Measurements from ENCODE around the gene WWTR1.

WWTR1 gene

DNA sequence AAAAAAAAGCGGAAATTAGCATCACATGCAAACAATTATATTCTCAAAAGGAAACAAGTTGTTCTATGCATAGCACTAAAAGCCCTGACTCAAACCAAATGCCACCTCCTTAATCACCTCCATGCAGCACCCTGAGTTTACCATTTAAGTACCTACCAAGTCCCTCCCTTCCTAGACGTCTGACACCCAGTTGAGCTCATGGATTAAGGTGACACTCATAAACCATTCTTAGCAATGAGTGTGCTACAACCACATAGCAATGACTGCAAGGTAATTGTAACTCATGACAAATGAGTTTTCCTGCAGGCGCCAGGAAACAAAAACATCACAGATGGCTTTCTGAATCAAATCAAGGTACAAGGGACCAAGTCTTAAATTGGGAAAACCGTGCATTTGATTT lies 32.0 kb downstream of the WWTR1 start:
- no peak for DNase-seq (ENCODE audit: extremely low read depth in 1 of 2, low read depth in 1 of 2)

GRCh38 chr3:149623824-149624223 lies 34.0 kb downstream of the WWTR1 start:
- no peak for DNase-seq (ENCODE audit: extremely low read depth in 1 of 2, low read depth in 1 of 2)

GRCh38 chr3:149621218-149622005 lies 36.4 kb downstream of the WWTR1 start:
- no peak for DNase-seq (ENCODE audit: extremely low read depth in 1 of 2, low read depth in 1 of 2)

DNA sequence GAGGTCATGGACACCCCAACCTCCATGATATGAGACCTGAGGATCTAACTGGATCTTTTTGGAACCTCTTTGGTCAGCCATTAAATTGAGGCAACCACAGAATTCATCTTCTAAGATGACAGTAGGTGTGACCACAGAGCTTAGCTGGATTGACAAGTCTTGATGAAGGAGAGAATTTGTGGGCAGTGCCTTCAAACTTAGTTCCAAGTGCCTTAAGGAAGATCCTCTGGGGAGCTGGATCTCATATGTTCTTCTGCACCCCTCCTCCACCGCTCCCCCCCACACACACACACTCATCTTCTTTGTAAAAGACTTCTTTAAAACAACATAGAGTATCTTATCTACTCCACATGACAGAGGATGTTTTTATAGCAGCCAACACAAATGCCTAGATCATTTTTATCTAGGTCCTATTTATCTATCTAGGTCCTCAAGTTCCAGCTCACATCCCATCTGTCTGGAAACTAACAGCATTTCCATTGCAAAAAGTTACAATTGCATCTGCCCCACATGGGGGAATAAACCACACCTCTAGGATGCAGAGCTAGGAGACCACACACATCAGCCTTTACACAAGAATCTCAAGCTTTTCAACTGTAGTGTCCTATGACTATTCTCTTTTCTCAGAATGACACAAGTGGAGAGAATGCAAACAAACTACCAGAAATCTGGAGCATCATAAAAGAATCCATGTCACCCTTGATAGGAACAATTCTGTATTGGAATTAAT lies 37.4 kb downstream of the WWTR1 start:
- no peak for DNase-seq (ENCODE audit: extremely low read depth in 1 of 2, low read depth in 1 of 2)

DNA sequence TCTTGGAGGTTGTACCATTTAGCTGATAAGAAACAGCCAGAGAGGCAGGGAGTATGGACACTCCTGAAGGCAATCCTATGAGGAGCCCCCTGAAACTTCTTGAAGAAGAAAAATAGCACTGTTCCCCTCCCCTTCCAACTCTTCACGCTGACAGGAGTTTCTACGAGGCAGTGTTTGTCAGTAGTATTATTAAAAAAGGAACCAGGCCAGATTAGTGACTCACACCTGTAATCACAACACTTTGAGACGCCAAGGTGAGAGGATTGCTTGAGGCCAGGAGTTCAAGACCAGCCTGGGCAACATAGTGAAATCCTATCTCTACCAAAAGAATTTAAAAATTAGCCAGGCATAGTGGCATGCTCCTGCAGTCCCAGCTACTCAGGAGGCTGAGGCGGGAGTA lies 38.7 kb downstream of the WWTR1 start:
- no peak for DNase-seq (ENCODE audit: extremely low read depth in 1 of 2, low read depth in 1 of 2)

- DNase-seq (ENCODE audit: extremely low read depth in 1 of 2, low read depth in 1 of 2) = no peak
These were observed 39.4 kb downstream of the WWTR1 start for GRCh38 chr3:149618151-149619123.

DNA sequence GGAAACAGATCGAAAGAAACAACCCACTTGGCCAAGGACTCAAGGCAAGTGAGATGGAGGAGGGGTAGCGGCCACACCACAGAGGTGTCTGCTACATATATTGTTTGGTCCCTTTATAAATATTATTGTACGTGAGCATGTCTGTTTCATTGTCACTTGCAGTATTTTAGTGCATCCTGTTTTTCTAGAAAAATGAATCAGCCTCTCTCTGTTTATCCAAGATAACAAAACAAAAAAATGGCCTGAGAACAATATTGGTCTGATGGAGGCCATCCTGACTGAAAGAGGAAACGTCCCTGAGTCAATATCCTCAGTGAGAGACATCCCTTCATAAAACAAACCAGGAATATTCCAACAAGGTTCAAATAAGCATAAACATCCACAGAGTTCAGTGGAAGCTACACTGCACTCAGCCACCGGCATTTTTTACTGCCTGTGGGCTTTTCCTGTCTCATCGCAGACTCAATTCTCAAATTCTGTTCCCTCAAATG lies 42.0 kb downstream of the WWTR1 start:
- DNase-seq (ENCODE audit: extremely low read depth in 1 of 2, low read depth in 1 of 2) = no peak

- no peak for DNase-seq (ENCODE audit: extremely low read depth in 1 of 2, low read depth in 1 of 2)
These were observed 43.8 kb downstream of the WWTR1 start for GRCh38 chr3:149613988-149614387.

GRCh38 chr3:149612456-149612855 lies 45.4 kb downstream of the WWTR1 start:
- DNase-seq (ENCODE audit: extremely low read depth in 1 of 2, low read depth in 1 of 2) = no peak

DNA sequence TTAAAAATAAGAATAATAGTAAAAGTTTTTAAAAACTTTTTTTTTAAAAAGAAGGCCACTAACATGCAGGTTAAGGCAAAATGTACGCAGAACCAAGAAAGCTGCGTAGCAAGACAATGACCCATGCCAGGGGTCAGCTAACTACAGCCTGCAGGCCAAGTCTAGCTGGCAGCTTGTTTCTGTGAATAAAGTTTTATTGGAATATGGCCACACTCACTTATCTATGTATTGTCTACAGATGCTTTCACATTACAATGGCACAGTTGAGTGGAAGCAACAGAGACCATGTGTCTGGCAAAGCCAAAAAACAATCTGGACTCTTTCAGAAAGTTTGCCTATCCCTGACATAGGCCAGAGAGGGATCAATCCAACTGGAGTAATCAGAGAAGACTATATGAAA lies 46.7 kb downstream of the WWTR1 start:
- DNase-seq (ENCODE audit: extremely low read depth in 1 of 2, low read depth in 1 of 2) = no peak

GRCh38 chr3:149610351-149611105 lies 47.3 kb downstream of the WWTR1 start:
- DNase-seq (ENCODE audit: extremely low read depth in 1 of 2, low read depth in 1 of 2) = no peak

DNA sequence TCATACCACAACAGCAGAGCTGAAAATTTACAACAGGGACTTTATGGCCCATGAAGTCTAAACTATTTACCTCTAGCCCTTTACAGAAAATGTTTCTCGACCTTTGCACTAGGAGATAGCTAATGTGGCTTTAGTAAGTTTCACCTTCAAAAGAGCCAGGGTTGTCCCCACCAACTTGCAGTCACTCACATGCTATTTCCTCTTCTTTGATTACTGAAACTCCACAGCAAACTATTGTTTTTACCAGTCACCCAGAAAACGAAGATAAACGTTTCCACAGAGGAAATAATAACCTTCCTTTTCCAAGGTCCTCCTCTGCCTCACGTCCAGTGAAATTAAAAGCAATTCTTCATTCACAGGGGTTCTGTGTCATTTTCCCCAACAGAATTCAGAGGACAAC lies 48.2 kb downstream of the WWTR1 start:
- DNase-seq (ENCODE audit: extremely low read depth in 1 of 2, low read depth in 1 of 2) = no peak

- DNase-seq (ENCODE audit: extremely low read depth in 1 of 2, low read depth in 1 of 2) = no peak
These were observed 48.8 kb downstream of the WWTR1 start for GRCh38 chr3:149608987-149609386.

- no peak for DNase-seq (ENCODE audit: extremely low read depth in 1 of 2, low read depth in 1 of 2)
These were observed 51.9 kb downstream of the WWTR1 start for GRCh38 chr3:149605902-149606301.

- no peak for DNase-seq (ENCODE audit: extremely low read depth in 1 of 2, low read depth in 1 of 2)
These were observed 53.5 kb downstream of the WWTR1 start for GRCh38 chr3:149604125-149604875.

- no peak for DNase-seq (ENCODE audit: extremely low read depth in 1 of 2, low read depth in 1 of 2)
These were observed 54.4 kb downstream of the WWTR1 start for GRCh38 chr3:149603126-149604074.

DNA sequence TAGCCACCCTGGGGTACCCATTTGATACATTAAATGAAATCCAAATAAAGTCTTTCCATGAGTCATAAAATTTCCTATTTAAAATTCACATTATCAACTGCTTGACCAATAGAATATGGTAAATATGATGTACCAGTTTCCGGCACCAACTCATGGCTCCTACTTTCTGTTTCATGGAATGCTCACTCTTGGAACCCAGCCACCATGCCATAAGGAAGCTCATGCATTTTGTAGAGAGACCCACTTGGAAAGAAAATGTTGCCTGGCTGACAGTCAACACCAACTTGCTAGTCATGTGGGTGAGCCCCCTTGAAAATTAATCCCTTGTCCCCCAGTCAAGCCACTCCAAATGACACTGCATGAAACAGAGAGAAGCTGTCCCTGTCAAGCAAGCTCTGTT lies 57.2 kb downstream of the WWTR1 start:
- no peak for DNase-seq (ENCODE audit: extremely low read depth in 1 of 2, low read depth in 1 of 2)

DNA sequence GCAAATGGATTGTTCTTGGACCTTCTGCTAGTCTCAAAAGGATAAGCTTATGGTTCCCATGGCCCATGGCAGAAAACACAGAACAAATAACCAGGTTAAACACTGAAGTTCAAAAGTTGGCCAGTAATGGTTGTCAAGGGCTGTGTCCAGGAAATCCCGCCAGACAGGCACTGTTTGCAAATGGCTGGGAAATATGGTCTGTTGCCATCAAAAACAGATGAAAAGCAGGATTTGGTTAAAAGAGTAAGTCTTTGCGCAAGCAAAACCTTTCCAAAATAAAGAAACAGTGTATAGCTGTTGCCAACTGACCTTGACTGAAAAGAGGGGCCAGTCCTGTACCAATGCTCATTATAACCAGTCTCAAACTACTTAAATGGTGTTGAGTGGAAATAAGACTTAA lies 58.6 kb downstream of the WWTR1 start:
- DNase-seq (ENCODE audit: extremely low read depth in 1 of 2, low read depth in 1 of 2) = no peak
